DMS114 treated with DMSO at 0.1 percent for 48 hours (cell line): Measurements from ENCODE around the gene MACC1.
"Not testable (repeated sequence)": the region's sequence is repeated elsewhere in the genome, so short reads cannot be mapped to it uniquely, and the experiment has no call there.

Experiments used
- DNase-seq: peaks from one replicate; lab custom pipeline; 2025; ENCODE audit not compliant: unreplicated experiment; lab: John Stamatoyannopoulos, UW

Gene MACC1

DNA sequence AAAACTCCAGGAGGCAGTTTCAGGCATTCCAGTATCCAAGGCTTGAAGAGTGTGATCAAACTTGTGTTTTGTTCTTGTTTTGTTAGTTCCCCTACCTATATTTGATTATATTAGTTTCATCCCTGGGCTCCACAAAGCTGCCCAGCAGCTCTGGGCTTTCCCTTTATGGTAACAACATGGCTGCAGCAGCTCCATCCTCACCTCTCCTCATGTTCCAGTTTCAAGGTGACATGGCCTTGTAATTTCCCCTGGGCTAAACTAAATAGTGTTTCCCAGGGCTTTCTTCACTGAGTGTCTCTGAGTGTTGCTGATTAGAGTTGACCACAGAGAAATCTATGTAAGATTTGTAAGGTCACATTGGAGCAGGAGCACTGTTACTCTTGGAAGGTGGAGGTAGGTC lies 83.4 kb downstream of the MACC1 start:
- DNase-seq, result no peak

DNA sequence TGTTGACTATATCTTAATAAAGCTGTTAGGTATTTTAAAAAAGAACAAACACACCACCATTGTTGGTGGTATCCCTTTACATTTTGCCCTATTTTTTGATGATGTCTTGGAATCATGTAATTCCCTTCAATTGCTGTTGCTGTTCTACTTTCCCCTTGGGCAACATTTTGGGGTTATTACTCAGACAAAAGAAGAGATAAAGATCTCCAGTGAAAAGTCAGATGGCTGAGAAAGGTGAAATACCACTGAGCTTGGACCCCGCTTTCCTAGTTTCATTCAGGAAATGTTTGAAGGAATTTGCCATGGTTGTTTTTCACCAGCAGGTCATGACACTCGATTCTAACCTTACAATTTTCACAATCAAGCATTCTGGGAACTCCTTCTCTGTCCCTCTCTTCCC lies 84.6 kb downstream of the MACC1 start:
- DNase-seq, result no peak

DNA sequence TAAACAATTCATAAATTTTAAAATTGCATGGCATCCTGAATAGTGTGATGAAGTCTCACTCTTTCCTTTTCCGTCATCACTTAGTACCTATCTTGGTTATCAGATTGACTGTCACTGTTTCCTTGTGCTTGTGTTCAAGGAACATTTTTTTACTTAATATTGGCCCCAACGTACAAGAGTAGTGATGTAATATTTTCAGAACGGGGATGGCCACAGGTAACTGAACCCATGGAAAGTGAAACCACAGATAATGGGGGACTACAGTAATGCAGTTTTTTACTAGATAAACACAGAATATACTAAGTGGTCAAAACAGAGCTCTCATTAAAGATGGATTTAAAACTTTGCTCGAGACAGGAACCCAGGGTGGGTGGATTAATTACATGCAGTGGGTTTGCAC lies 85.4 kb downstream of the MACC1 start:
- DNase-seq, result no peak

DNA sequence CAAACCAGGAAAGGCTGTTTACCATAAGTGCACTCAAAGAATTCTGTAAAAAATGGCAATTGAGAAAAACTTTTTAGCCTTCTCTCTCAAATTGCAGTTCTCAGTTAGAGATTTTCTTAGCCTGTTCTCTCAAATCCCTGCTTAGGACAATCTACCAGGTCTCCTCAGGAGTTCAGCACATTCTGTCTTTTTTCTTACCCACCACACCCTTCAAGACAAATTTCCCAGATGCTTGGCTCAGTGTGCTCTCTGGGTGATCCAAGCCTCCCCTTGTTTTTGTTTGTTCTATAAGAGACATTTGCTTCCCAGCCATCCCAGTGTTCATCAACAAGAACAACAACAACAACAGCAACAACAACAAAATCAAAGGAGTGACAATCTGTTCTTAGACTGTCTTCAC lies 87.3 kb downstream of the MACC1 start:
- DNase-seq, result no peak

DNA sequence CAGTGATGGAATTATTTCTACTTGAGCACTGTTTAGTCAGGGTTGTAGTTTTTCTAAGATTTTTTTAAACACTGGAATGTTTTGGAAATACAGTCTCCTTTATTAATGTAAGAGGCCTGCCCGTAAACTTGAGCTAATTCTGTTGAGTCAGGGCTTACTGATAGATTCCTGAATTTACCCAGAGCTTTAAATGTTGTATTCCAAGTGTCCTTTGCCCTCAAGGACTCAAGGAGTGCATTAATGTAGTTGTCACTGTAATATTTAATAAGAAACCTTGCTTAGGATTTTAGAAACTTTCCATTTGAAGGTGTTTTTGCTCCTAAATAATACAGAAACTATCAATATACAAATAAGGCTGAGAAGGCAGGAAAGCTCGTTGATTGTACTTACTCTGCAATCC lies 89.2 kb downstream of the MACC1 start:
- DNase-seq, result no peak

DNA sequence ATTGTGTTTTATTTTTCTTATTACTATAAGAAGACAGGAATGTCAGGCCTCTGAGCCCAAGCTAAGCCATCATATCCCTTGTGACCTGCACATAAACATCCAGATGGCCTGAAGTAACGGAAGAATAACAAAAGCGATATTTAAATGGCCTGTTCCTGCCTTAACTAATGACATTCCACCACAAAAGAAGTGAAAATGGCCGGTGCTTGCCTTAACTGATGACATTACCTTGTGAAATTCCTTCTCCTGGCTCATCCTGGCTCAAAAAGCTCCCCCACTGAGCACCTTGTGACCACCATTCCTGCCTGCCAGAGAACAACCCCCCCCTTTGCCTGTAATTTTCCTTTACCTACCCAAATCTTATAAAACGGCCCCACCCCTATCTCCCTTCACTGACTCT lies 91.1 kb downstream of the MACC1 start:
- not testable (repeated sequence) for DNase-seq

DNA sequence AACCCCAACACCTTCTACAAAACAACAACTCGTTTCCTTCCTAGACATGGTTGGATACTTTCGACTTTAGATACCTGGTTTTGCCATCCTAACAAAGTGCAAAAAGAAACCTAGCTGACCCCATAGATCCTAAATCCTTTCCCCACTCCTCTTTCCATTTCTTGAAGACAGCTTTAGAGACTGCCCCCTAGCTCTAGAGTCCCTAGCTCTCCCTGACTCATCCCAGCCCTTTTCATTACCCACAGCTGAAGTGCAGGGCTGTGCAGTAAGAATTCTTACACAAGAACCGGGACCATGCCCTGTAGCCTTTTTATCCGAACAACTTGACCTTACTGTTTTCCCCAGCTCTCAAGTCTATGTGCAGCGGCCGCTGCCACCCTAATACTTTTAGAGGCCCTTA lies 93.1 kb downstream of the MACC1 start:
- DNase-seq, result not testable (repeated sequence)

DNA sequence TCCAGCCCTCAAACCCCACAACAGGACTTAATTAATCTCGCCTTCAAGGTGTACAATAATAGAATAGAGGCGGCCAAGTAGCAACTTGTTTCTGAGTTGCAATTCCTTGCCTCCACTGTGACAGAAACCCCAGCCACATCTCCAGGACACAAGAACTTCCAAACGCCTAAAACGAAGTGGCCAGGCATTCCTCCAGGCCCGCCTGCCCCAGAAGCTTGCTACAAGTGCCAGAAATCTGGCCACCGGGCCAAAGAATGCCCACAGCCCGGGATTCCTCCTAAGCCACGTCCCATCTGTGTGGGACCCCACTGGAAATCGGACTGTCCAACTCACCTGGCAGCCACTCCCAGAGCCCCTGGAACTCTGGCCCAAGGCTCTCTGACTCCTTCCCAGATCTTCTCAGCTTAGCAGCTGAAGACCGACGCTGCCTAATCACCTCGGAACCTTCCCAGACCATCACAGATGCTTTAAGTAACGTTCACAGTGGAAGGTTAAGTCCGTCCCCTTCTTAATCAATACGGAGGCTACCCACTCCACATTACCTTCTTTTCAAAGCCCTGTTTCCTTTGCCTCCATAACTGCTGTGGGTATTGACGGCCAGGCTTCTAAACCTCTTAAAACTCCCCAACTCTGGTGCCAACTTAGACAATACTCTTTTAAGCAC lies 94.4 kb downstream of the MACC1 start:
- not testable (repeated sequence) for DNase-seq

DNA sequence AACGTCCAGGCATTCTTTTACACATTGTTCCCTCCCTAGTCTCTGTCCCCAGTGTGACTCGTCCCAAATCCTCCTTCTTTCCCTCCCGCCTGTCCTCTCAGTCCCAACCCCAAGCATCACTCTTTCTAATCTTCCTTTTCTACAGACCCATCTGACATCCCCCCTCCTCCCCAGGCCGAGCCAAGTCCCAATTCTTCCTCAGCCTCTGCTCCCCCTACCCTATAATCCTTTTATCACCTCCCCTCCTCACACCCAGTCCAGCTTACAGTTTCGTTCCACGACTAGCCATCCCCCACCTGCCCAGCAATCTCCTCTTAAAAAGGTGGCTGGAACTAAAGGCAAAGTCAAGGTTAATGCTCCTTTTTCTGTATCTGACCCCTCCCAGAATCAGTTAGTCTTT lies 95.1 kb downstream of the MACC1 start:
- DNase-seq, result no peak

DNA sequence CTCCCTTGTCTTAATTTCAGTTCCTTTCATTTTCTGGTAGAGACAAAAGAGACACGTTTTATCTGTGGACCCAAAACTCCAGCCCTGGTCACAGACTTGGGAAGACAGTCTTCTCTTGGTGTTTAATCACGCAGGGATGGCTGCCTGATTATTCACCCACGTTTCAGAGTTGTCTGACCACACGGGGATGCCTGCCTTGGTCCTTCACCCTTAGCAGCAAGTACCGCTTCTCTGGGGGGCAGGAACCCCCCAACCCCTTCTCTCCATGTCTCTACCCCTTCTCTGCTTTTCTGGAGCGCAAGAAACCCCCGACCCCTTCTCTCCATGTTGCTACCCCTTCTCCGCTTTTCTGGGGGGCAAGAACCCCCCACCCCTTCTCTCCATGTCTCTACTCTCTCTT lies 95.8 kb downstream of the MACC1 start:
- DNase-seq, result no peak

DNA sequence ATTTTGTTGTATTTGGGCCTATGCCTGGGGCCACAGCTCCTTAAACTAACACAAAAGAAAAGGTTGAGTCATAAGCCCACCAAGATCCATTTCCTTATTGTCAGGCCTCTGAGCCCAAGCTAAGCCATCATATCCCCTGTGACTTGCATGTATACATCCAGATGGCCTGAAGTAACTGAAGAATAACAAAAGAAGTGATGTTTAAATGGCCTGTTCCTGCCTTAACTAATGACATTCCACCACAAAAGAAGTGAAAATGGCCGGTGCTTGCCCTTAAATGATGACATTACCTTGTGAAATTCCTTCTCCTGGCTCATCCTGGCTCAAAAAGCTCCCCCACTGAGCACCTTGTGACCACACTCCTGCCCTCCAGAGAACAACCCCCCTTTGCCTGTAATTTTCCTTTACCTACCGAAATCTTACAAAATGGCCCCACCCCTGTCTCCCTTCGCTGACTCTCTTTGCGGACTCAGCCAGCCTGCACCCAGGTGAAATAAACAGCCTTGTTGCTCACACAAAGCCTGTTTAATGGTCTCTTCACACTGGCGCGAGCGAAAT lies 96.5 kb downstream of the MACC1 start:
- DNase-seq, result not testable (repeated sequence)

DNA sequence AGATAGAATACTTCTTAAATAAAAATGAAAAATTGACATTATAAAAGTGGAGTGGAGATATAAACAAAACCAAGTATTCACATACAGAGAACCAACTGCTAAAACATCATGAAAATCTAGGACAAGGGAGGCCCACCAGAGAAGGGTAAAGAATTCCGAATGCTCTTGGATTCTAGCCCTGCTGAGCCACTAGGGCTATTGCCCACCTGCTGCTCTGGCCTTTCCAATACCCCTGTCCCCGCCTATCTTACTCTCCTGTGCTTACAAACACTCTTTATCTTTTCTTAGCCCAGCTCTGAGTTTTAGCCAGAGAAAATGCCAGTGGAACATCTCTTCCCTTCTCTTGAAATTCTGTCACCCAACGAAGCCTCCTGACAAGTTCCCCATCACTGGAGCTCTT lies 100.3 kb downstream of the MACC1 start:
- DNase-seq, result no peak

DNA sequence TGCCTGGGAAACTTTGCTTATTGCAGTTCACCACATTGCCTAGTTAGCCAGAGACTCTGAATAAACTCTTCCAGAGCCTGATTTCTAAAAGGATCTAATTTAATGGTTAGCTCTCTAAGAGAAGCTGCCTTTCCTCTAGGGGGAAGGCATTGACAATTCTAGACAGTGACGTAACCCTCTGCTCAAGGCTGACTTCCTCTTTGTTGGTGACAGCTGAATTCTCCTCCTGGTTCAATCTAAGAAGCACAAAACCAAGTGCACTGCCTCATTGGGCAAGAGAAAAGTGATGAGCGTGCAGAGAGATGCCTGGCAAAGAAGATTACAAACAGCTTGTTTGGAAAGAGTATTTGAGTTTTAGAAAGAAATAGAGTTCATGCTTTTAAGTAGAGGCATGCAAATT lies 102.7 kb downstream of the MACC1 start:
- DNase-seq, result no peak

DNA sequence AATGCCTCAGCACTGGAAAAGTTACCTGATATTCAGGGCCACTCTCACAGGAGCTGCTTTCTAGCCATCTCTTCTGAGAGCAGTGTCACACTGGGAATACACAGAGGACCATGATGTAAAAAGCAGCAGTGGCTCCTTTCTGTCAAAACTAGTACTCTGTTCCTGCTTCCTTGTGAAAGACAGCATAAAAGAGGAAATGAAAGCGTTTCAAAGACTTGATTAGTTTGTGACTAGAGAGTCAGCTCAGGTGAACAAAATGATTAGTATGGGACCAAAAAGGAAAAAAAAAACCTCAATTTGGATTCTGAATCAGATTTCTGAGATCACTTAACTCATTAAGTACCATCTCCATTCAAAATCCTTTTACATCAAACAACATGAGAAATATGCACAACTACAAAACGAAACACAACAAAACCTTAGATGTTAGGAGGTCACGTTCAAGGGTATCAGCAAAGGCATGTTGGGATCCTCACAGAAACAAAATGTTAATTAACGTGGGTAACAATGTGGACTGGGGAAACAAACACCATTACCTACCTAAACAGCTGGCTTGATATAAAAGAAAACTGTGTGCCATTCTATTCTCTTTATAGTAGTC lies 103.7 kb downstream of the MACC1 start:
- DNase-seq, result no peak

DNA sequence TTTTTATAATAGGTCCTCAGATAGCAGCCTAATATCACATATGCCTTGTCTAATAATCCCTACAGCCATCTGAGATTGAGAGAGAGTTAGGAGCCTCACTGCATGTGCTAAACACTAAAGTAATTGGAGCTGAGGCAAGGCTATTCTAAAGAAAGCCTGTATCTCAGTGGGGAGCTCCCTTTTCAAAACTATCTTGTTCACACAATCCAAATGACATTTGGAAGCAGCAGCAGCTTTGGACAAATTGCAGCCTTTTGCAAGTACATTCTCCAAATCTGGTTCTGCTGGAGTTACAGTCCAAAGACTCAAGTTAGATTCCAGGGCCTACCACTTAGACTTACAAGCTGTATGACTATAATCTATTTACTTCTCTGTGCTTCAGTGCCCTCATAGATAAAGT lies 104.5 kb downstream of the MACC1 start:
- no peak for DNase-seq

DNA sequence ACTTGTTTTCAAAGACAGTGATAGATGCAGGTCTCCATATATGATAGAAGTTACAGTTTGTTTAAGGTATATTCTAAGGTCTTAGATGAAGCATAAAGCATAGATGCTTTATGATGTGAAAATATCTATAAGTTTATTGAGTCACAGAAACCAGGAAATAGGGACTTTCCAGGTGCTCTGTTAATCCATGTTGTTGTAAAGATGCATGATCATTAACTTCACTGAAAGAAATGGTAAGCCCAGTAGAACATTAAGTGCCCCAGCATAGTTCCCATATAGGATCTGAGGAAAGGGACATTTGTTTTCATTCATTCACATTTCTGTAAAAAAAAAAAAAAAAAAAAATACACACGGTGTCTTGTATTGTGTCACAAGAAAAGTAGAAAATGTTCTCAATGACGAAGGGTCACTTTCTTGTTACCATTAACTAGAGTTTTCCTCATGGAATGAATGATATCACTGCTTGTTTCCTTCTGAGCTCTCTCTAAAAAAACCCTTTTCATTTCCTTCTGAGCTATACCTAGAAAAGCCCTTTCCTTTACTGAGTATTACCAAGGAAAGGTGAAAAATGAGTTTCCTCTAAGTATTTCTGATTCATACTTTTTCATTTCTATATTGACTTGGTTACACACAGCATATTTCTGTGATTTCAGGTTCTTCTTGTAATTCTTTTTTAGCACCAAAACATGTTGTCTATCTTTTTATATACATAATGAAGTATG lies 105.2 kb downstream of the MACC1 start:
- DNase-seq, result no peak

DNA sequence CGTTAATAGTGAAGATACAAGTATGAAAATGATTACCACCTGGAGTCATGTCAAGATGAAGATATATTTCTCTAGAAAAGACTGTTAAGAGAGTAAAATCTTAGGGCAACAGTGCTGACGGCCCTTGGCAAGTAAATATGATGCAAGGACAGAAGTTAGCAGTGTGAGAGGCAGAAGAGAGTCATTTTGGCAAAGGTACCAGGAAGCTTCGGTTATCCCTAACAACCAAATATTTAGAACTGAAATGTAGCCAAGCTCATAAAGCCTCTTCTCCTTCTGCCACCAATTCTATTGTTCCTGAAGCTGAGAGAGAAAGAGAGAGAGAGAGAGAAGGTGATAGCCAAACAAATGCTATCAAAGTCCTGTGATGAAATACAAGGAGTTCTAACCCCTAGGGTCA lies 109.6 kb downstream of the MACC1 start:
- DNase-seq, result no peak

DNA sequence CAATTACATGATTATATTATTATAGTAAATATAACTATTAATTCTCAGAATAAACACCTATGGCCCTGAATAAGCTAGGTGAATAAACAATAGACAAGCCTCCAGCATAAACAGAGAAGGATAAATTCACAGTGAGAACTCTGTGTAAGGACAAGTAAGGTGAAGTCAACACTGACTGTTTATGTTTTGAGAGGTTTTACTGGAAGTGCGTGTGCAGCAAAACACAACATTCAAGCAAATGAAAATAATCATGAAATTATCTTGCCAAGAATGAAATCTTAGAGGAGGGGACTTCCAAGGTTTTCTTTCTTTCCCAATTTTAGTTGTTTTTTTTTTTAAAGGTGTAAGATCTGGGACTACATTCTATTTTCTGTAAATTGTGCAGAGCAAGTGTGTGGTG lies 112.5 kb downstream of the MACC1 start:
- no peak for DNase-seq

DNA sequence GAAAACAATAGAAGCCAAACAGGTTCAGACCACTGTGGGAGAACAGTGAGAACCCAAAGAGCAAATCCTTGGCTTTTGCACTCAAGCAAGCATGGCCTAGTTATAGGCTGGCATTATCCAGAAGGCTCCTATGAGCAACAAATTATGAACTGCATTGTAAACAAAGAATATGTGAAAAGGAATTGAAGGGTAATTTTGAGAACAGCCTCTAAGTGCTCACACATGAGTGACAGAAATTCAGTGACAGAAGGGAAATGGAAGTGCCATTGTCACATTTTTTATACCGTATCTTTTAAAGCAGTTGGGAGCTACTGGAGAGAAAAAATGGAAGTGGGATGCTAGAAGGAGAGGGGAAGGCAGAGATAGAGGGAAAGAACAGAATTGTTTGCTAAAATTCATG lies 114.2 kb downstream of the MACC1 start:
- no peak for DNase-seq

DNA sequence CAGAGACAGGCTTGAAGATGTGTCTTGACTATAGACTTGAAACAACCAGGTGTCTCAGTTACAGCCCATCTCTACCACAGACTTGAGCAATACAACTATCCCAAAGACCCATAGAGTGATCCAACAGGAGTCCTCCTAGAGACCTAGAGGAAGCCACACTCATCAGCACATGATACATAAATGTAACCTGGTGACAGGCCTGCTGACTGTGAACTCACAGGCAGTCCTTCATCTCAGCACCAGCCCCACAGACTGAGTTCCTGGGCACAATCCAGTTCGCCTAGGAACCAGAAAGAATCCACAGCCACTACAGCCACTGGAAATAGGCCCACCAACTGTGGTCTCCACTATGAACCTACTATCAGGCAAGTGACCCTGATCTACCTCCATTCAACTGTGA lies 121.3 kb downstream of the MACC1 start:
- no peak for DNase-seq

DNA sequence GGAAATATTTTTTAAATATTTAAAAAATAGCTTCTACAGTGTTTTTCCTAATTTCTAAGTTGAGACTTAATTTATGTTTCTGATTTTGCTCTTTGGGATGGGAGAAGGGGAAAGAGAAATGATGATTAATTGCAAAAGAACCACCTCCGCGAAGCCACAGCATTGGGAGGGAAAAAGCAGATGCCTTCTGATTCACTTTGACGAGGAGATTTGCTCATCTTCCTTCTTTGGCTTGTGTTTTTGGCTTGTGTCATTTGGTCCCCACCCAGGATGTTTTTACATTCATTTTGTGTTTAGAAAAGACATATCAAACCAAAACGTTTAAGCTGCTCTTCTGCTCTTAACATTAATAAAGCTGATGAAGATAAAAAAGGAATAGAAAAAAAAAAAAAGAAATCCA lies 121.7 kb downstream of the MACC1 start:
- no peak for DNase-seq

DNA sequence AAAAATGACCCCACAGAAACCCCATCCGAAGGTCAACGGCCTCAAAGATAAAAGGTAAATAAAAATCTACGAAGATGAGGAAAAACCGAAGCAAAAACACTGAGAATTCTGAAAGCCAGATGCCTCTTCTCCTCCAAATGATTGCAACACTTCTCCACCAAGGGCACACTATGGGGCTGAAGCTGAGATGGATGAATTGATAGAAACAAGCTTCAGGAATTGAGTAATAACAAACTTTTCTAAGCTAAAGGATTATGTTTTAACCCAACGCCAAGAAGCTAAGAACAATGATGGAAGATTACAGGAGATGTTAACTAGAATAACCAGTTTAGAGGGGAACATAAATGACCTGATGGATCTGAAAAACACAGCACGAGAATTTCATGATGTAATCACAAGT lies 127.8 kb downstream of the MACC1 start:
- DNase-seq, result no peak
